Cerebellar cortex (tissue), 1 donor: ENCODE measurements around the gene REXO1.
"Not testable (repeated sequence)": the region's sequence is repeated elsewhere in the genome, so short reads cannot be mapped to it uniquely, and the experiment has no call there.

ENCODE experiments used
- DNase-seq: peaks from one replicate; pipeline ENCODE4 v3.0.0-alpha.2; 2015; ENCODE audit warnings: low spot score

The REXO1 gene, protein sequence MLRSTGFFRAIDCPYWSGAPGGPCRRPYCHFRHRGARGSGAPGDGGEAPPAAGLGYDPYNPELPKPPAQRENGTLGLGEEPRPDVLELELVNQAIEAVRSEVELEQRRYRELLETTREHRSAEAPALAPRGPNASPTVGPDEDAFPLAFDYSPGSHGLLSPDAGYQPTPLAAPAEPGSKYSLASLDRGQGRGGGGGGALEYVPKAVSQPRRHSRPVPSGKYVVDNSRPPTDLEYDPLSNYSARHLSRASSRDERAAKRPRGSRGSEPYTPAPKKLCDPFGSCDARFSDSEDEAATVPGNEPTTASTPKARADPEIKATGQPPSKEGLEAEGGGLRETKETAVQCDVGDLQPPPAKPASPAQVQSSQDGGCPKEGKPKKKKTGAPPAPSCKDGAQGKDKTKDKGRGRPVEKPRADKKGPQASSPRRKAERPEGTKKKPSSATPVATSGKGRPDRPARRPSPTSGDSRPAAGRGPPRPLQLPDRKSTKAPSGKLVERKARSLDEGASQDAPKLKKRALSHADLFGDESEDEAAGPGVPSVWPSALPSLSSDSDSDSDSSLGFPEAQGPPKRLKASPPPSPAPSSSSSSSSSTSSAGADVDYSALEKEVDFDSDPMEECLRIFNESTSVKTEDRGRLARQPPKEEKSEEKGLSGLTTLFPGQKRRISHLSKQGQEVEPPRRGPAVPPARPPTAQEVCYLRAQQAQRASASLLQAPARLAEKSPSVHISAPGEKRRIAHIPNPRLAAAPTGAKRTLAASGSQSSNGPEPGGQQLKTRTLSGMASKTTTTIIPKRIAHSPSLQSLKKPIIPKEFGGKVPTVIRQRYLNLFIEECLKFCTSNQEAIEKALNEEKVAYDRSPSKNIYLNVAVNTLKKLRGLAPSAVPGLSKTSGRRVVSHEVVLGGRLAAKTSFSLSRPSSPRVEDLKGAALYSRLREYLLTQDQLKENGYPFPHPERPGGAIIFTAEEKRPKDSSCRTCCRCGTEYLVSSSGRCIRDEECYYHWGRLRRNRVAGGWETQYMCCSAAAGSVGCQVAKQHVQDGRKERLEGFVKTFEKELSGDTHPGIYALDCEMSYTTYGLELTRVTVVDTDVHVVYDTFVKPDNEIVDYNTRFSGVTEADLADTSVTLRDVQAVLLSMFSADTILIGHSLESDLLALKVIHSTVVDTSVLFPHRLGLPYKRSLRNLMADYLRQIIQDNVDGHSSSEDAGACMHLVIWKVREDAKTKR

DNA sequence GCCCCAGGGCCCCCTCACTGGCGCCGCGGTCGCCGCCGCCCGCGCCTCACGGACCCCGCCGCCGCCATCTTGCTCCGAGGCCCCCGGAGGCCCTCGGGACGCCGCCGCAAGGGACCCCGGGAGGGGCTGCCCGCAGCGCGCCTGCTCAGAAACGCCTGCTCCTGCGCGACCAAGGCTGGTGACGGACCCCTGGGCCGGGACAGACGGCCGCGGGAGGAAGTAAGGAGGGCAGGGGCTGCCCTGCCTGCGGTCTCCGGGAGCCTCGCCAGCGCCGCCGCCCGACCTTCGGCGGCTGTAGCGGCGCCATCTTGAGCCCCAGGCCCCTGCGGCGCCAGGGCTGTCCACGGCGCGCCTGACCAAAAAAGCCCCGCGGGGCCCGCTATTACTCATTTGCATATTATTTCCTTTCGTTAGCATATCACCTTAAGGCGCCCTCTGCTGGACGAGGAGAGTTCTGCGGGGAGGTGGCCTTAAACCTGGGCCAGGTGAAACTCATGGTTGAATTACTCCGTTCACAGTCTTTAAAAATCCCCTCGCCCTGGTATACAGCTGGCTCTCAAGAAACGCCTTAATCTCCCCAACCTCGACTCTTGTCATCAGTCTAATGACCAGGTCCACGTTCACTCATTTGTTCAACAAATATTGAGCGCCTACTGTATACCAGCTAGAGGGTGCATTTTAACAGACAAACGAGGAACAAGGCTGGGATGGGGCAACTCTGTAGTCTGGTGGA, at the start of gene REXO1:
Gene REXO1 (minus strand): TSS at position 85 of the 733 bp plus-strand sequence. CDS start 125 bp downstream, outside the sequence.
- DNase-seq, result peak; percentile 93

DNA sequence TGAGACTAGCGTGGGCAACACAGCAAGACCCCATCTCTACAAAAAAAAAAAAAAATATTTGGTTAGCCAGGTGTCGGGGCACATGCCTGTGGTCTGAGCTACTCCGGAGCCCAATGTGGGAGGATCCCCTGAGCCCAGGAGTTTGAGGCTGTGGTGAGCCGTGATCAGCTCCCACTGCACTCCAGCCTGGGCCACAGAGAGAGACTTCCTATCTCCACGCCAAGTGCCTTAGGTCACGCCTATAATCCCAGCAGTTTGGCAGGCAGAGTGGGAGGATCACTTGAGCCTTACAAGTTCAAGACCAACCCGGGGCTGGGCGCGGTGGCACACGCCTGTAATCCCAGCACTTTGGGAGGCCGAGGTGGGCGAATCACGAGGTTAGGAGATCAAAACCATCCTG, 48.2 kb upstream of the REXO1 start:
- DNase-seq, result no peak

DNA sequence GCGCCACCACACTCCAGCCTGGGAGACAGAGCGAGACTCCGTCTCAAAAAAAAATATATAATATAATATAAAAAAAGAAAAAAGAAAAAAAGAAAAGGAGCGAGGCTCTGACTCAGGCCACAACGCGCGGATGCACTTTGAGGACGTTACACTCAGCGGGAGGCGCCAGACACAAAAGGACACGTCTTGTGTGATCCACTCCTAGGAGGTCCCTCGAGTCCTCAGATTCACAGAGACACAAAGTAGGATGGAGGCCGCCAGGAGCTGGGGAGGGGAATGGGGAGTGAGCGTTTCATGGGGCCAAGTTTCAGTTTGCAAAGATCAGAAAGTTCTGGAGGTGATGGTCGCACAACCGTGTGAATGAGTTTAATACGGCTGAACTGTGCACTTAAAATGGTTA, 45.5 kb upstream of the REXO1 start:
- no peak for DNase-seq

DNA sequence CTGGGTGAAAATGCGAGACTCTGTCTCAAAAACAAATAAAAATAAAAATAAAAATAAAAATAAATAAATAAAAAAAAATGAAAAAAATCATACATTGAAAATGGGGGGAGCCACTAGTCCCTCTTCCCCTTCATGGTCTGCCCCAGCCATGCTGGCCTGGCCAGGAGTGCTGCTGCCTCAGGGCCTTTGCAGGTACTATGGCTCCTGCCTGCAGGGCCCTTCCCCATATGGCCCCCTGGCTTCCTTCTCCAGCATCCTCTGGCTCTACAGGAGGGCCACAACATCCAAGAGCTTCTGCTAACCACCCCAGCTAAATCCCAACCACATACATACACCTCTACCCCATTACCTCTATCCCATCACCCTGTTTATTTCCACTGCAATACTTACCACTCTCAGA, 41.6 kb upstream of the REXO1 start:
- no peak for DNase-seq

DNA sequence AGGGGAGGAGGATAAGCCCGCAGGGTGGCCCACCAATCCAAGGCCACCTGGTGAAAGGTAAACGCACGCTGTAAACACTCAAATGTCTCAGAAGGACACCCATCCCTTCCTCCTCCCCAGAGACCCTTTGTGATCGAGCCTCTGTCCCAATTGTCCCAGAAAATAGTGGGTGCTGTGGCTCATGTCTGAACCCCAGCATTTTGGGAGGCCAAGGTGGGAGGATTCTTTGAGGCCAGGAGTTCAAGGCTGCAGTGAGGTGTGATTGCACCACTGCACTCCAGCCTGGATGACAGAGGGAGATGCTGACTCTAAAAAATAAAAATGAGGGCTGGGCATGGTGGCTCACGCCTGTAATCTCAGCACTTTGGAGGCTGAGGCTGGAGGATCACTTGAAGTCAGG, 40.1 kb upstream of the REXO1 start:
- no peak for DNase-seq

- not testable (repeated sequence) for DNase-seq
These were observed 38.1 kb upstream of the REXO1 start for GRCh38 chr19:1886360-1886759.

GRCh38 chr19:1885398-1886119, 37.3 kb upstream of the REXO1 start, which contains the start of gene ABHD17A:
ABHD17A (minus strand) TSS chr19:1885496; CDS start chr19:1881566, 3,930 bp downstream.
- peak; percentile 92 for DNase-seq

- DNase-seq, result no peak
These were observed 36.5 kb upstream of the REXO1 start for GRCh38 chr19:1884719-1885334.

- no peak for DNase-seq
These were observed 36.0 kb upstream of the REXO1 start for GRCh38 chr19:1884291-1884718.

GRCh38 chr19:1883784-1884183, 35.5 kb upstream of the REXO1 start:
- no peak for DNase-seq

DNA sequence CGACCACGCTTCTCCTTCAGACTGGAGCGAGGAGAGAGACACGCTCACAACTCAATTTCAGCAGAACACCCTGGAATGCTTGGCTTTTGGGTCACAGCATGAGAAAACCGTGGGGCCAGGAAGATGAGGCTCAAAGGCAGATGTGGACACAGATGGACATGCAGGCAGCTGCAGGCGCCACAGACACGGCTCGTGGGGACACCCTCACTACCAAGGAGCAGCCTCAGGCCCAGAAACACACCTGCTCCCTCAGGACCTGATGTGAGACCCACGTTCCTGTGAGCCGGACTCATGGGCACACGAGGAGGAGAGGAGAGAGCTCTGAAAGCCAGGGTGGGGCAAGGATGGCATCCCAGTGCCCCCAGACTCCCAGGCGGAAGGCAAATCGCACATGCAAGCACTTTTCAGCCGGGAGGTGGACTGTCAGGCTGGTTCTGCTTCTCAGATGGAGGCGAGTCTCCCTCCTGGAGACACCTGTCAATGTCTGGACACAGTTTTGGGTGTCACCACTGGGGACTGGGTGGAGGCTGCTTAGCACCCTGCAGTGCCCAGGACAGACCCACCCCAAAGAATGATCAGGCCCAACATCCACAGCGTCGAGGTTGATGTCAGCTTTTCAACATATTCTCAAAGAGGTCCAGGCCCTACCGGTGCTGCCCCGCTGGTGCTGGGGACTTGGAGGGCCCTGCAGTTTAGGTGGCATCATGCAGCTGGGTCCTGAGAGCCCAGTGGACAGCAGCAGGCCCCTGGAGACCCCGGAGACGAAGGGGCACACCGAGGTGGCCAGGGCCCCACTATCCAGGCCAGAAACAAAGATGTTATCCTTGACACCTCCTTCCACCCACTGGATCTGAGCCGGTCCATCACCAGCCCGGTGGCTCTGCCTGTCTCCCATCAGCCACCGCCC, 34.8 kb upstream of the REXO1 start:
- DNase-seq, result no peak

DNA sequence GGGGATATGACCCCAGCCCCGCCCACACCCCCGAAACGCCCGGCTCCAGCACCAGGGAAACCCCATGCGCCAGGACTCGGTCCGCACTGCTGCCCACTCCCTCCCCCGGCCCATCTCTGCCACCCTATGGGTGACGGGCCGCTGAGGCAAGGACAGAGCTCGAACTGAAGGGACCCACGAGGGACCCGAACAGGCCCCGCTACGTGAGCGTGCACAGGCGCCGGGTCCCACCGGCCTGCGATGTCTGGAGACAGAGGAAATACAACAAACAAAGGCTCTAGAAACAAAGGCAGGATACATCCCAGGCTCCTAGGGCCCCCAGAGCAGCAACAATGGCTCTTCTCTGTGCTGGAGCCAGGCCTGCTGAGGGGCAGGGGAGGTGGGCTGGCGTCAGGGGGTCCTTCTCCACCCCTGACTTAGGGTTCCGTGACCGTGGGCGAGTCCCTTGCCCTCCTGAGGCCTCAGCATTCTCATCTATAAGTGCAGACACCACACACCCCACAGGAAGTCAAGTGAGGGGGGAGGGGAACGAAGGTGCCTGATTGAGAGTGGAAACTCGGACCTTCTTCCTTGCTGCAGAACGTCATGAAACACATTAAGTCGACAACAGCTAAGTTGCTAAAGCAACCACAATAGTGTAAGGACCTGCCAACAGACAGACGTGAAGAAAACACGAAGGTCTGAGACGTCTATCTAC, 34.0 kb upstream of the REXO1 start:
- no peak for DNase-seq

DNA sequence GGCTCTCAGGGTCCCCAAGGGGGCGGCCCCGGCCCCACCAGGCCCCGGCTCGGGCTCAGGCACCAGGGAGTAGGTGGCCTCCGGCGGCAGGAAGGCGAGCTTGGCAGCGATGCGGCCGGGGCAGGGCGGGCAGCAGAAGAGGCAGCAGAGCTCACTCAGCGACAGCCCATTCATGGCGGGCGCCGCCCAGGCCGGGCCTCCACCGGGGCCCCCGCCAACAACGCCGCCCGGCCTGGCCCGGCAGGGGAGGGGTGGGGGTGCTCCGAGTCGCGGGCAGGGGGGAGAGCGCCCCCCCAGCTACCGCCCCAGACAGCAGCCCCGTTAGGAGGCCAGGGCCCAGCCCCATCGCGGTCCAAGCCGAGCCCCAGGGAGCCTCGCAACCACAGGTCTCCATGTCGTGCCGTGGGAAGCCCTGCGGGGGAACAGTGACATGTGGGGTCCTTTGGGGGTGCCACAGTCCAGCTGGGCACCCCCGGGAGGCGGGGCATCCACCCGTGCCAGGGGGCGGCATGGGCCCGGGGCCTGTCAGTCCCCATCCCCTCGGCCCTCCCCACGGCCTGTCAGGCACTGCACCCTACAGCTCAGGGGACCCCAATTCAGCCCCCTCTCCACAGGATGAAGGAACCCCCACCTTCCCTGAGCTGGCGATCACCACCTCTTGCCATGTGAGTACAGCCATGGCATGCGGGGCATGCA, 33.3 kb upstream of the REXO1 start:
- DNase-seq, result not testable (repeated sequence)

GRCh38 chr19:1880611-1881392, 32.5 kb upstream of the REXO1 start:
- peak; percentile 71 for DNase-seq

DNA sequence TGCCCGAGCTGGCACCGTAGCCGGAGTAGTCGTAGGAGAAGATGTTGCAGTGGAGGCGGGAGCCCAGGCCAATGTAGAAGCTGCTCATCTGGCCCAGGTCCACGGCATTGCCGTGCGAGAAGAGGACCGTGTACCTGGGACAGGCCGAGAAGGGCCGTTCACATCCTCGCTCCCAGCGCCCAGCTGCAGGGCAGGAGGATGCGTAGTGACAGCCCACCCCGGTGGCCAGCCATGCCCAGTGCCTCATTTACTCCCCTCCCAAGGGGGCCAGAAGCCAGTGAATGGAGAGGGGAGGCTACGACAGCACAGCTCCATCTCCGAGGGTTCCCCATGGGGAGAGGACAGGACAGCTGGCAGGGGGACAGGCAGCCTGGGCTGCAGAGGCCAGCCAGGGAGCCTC, 31.7 kb upstream of the REXO1 start:
- DNase-seq, result not testable (repeated sequence)

- DNase-seq, result not testable (repeated sequence)
These were observed 30.3 kb upstream of the REXO1 start for GRCh38 chr19:1878583-1878982.

GRCh38 chr19:1877280-1877660, 29.0 kb upstream of the REXO1 start:
- not testable (repeated sequence) for DNase-seq
